ENCODE results near the gene HOXA10.

Gene HOXA10

DNA sequence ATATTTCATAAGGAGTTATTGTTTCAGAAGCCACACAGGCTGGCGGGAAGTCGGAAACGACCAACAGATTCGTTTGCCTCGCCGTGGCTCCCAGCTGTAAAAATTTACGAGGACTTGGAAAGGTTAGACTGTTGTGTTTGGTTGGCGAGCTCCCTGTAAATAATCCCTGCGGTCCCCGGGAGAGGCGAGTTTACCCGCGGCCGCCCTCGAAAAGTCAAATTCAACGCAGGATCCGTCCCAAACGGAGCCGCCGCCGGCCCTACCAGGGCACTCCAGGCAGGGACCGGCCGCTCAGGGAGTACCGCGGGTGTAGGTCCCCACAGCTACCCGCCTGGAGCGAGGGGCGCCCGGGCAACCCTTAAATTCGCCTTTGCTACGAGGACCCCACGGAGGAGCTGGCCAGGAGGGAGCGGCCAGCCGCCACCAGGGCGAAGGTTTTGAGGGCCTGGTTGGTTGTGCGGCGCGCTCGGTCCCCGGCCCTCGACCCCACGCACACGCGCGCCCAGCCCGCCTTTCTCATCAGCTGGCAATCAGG is 8.1 kb downstream of the HOXA10 start:
- TF ChIP-seq, protein P1, sequence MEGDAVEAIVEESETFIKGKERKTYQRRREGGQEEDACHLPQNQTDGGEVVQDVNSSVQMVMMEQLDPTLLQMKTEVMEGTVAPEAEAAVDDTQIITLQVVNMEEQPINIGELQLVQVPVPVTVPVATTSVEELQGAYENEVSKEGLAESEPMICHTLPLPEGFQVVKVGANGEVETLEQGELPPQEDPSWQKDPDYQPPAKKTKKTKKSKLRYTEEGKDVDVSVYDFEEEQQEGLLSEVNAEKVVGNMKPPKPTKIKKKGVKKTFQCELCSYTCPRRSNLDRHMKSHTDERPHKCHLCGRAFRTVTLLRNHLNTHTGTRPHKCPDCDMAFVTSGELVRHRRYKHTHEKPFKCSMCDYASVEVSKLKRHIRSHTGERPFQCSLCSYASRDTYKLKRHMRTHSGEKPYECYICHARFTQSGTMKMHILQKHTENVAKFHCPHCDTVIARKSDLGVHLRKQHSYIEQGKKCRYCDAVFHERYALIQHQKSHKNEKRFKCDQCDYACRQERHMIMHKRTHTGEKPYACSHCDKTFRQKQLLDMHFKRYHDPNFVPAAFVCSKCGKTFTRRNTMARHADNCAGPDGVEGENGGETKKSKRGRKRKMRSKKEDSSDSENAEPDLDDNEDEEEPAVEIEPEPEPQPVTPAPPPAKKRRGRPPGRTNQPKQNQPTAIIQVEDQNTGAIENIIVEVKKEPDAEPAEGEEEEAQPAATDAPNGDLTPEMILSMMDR (IDR thresholded peaks at IDR 0.05; ENCODE audit: insufficient read depth, low read depth, low read length, missing control alignments) = no peak
- no peak overlapping the region for H3K4me3 ChIP-seq (ENCODE audit: low read depth, low read length)
- no peak for DNase-seq (ENCODE audit: low read depth)

DNA sequence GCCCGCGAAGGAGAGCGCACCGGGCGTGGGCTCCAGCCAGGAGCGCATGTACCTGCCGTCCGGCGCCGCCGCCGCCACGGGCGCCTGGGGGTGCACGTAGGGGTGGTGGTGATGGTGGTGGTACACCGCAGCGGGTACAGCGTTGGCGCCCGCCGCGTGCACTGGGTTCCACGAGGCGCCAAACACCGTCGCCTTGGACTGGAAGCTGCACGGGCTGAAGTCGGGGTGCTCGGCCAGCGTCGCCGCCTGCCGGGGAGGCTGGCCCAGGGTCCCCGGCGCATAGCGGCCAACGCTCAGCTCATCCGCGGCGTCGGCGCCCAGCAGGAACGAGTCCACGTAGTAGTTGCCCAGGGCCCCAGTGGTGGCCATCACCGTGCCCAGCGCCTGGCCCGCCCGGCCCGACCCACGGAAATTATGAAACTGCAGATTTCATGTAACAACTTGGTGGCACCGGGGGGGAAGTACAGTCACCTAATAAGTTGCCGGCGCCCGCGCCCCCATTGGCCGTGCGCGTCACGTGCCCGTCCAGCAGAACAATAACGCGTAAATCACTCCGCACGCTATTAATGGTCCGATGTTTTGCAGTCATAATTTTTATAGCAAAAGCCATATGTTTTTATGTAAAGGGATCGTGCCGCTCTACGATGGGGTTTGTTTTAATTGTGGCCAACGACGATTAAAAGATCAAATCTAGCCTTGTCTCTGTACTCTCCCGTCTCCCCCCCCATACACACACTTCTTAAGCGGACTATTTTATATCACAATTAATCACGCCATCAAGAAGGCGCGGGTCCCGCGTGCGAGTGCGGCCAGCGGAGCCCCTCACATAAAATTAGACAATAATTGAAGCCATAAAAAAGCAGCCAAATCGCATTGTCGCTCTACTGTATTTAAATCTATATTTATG is 8.8 kb downstream of the HOXA10 start, which contains the start of gene HOXA9:
TSS of gene HOXA9 (minus strand) at position 449 of the 907 bp plus-strand sequence. CDS start at position 369, 80 bp downstream.
- no peak within 1 kb of the TSS for H3K4me3 ChIP-seq (ENCODE audit: low read depth, low read length)
- TF ChIP-seq, protein P1 (IDR thresholded peaks at IDR 0.05; ENCODE audit: insufficient read depth, low read depth, low read length, missing control alignments) = no peak
- DNase-seq (ENCODE audit: low read depth) = no peak

DNA sequence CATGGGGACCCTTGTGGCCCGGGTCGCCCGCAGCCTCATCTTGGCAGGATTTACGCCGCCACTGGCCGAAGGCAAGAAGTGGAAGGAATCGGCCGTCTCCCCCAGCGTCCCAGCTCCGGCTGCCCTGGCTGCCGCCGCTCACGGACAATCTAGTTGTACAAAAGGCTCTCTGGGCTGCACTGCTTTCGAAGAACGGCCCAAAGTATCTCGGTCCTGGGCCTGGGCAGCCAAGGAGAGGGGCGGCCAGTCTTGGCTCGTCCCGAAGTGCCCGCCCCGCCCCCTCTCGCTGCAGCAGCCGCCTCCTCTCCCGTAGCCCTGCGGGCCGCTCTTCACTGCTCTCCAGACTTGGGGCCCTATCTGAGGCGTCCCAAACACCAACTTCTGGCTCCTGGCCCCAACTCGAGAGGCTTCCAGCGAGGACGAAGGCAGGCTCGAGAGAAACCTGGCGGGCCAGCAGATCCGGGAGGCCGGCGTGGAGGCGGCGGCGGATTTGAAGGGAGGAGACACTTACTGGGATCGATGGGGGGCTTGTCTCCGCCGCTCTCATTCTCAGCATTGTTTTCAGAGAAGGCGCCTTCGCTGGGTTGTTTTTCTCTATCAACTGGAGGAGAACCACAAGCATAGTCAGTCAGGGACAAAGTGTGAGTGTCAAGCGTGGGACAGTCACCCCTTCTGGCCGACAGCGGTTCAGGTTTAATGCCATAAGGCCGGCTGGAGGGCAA is 9.6 kb downstream of the HOXA10 start:
- H3K4me3 ChIP-seq (ENCODE audit: low read depth, low read length) = no peak overlapping the region
- TF ChIP-seq, protein P1 (IDR thresholded peaks at IDR 0.05; ENCODE audit: insufficient read depth, low read depth, low read length, missing control alignments) = no peak

DNA sequence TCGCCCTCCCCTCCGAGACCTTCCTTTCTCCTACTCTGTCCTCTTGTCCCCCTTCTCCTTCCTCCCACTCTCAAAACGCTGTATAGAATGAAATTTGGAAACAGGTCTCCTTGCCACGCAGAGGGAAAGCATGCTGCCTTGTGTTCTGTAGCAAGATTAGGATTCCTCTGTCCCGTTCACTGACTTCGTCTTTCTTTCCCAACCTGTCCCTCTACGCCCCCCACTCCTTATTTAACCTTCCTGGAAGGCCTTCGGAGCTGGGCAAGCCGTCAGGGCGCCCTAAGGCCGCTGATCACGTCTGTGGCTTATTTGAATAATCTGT is 10.1 kb downstream of the HOXA10 start:
- H3K4me3 ChIP-seq (ENCODE audit: low read depth, low read length) = no peak overlapping the region
- TF ChIP-seq, protein P1 (IDR thresholded peaks at IDR 0.05; ENCODE audit: insufficient read depth, low read depth, low read length, missing control alignments) = no peak
- no peak for DNase-seq (ENCODE audit: low read depth)

More for the DNA sequence above, 9.6 kb downstream of the HOXA10 start:
- no peak for DNase-seq (ENCODE audit: low read depth)

DNA sequence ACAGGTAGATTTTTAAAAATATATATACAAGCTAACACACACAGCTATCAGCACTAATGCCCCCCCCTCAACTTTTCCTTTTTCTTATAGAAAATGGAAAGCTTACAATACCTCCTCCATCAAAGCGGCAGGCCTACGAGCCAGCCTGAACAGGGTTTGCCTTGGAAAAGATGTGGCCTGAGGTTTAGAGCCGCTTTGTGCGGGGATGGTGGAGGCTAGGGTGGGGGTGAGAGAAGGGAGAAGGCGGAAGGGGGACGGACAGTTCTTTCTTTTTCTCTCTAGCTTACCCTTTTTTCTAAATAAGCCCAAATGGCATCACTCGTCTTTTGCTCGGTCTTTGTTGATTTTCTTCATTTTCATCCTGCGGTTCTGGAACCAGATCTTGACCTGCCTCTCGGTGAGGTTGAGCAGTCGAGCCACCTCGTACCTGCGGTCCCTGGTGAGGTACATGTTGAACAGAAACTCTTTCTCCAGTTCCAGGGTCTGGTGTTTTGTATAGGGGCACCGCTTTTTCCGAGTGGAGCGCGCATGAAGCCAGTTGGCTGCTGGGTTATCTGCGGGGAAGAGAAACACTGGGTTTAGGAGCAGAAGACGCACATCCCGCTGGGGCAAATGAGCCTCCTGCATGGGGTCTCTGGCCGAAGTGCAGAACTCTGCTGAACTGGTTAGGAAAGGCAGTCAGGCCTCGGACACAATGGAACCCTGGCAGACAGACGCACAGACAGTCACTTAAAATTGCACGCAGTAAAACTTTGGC is 10.7 kb downstream of the HOXA10 start:
- H3K4me3 ChIP-seq (ENCODE audit: low read depth, low read length) = no peak overlapping the region
- no peak for DNase-seq (ENCODE audit: low read depth)
- TF ChIP-seq, protein P1 (IDR thresholded peaks at IDR 0.05; ENCODE audit: insufficient read depth, low read depth, low read length, missing control alignments) = no peak

DNA sequence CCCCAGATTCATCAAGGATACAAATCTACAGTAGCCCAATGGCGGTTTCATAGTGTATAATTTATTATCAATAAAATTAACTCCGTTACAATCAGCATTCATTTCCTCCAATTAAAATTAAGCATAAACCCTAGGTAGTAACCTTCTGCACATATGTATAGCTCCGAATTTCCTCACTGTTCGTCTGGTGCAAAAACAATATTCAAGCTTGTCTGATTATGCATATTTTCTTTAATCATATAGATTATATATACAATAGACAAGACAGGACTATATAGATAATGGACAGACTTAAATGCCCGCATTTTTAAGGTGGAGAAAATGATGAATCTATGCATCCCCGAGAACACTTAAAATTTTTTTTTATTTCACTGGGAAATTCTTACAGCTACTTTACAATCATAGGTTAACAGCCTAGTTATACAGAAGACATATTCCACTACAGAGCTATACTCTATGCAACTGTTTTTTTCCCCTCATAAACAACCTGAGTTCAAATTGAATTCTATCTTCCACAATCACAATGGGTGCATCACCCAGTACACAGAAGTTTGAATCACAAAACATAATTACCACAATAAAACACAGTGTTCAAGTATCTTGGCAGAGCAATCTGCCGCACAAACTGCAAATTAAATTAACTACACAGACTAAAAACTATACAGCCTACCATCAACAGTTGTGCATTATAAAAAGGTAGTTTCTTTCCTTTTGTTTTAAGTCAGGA is 11.4 kb downstream of the HOXA10 start:
- H3K4me3 ChIP-seq (ENCODE audit: low read depth, low read length) = no peak overlapping the region
- no peak for DNase-seq (ENCODE audit: low read depth)
- TF ChIP-seq, protein P1 (IDR thresholded peaks at IDR 0.05; ENCODE audit: insufficient read depth, low read depth, low read length, missing control alignments) = no peak

Measured in GM12865 (cell line).